HG03097 (cell line): ENCODE measurements around the gene SPP1.
"Not testable (repeated sequence)": the region's sequence is repeated elsewhere in the genome, so short reads cannot be mapped to it uniquely, and the experiment has no call there.

ENCODE experiments used
- ATAC-seq: cut with Tn5 transposase; IDR thresholded peaks from one replicate; pipeline ENCODE4 v1.9.1; 2021; ENCODE audit not compliant: unreplicated experiment, low FRiP score

SPP1 gene

DNA sequence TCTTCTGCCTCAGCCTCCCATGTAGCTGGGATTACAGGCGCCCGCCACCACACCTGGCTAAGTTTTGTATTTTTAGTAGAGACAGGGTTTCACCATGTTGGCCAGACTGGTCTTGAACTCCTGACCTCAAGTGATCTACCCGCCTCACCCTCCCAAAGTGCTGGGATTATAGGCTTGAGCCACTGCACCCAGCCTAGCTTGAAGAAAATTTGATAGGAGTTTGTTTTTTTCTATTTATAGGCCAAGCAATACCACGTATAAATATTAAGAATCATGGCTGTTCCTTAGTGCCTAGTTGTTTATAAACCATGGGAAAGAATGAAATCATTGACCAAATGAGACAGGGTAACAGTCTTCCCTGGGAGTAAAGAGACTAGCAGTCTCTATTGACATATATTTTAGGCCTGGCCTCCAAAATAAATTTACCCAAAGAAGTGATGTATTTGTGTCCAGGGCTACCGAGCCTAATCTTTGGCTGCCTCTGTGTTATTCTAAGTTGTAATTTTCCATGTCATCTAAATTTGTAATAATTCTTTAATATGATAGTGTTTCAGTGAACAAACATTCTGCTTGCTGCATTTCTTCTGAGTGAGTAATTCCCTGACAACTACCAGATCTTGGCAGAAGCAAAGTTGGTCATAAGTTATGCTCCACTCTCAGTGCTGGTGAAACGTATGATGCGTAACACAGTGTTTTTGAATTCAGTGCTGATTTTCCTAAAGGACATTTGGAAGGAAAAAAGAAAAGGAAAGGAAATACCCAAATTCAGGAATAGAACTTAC is 42.2 kb downstream of the SPP1 start:
- no peak for ATAC-seq

DNA sequence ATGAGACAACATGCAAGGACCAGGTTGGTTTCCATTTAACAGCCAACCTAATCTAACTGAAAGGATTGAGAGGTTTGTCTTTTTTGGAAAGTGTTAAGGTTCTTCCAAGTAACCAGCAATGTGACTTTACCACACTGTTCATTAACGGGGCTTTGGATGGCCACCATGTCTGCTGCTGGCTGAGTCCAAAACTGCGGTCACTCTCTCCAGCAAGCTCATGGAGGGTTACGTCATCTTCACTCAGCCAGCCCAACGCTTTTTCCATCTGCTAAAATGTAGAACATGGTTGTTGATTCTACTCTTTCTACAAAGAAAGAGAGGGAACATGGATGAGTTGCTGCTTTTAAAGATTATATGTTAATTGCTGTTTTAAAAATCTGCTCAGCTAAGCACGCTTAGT is 43.0 kb downstream of the SPP1 start:
- ATAC-seq = no peak

GRCh38 chr4:88021824-88022223 is 46.3 kb downstream of the SPP1 start:
- ATAC-seq = no peak

- ATAC-seq = no peak
Observed at GRCh38 chr4:88022289-88022688, 46.8 kb downstream of the SPP1 start.

DNA sequence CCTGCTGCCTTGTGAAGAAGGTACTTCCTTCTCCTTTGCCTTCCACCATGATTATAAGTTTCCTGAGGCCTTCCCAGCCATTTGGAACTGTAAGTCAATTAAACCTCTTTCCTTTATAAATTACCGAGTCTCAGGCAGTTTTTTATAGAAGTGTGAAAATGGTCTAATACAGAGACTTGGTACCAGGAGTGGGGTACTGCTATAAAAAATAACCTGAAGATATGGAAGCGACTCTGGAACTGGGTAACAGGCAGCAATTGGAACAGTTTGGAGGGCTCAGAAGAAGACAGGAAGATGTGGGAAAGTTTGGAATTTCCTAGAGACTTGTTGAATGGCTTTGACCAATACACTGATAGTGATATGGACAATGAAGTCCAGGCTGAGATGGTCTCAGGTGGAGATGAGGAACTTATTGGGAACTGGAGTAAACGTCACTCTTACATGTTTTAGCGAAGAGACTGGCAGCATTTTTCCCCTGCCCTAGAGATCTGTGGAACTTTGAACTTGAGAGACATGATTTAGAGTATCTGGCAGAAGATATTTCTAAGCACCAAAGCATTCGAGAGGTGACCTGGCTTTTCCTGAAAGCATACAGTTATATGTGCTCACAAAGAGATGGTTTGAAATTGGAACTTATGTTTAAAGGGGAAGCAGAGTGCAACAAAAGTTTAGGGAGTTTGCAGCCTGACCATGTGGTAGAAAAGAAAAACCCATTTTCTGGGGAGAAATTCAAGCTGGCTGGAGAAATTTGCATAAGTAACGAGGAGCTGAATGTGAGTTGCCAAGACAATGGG is 50.6 kb downstream of the SPP1 start:
- not testable (repeated sequence) for ATAC-seq

DNA sequence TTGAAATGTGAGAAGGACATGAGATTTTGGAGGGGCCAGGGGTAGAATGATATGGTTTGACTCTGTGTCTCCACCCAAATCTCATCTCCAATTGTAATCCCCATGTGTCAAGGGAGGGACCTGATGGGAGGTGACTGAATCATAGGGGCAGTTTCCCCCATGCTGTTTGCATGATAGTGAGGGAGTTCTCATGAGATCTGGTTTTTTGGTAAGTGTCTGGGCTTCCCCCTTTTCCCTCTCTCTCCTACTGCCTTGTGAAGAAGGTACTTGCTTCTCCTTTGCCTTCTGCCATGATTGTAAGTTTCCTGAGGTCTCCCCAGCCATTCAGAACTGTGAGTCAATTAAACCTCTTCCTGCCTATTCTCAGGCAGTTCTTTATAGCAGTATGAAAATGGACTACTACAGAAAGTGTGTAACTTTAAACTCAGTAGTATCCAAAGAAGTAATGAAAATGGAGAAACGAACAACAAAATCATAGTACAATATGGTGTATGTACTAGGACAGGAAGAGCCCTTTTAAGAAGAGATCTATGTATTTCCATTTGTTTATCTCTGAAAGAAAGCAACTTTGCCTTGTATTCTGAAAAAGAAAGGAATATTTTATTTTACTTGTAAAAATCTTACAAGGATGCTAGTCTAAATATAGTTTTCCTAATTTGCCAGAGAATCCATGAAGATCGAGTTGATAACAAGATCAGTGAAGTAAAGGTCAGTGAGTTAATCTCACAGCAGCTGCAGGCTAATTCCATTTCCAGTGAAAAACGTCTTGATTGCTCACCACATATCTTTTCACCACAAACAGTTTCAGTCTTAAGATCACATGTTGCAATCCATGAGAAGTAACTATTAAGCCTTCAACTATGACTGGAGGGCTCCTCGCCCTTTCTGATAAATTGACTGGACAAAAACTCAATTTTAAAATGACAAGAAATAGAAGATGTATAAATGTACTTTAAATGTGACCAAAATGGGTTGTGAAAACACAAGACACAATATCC is 52.4 kb downstream of the SPP1 start:
- no peak for ATAC-seq

DNA sequence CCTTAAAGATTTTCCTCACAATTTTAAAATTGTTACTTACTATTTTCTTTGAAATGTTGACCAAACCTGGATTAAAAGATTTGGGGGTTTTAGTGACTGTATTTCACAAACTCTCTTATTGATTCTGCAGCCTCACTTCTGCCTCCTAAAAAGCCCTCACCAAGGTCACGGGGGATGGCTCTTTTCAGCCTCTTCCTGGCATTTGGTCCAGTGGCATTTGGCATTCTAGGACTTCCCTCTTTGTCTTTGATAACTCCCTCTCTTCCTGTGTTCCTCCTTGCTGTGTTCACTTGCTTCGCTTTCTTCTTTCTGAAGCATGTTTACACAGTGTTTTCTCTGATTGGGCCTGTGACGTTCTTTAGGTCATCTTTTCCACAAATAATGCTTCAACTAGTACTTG is 53.4 kb downstream of the SPP1 start:
- no peak for ATAC-seq

- ATAC-seq = no peak
Observed at GRCh38 chr4:88029556-88029955, 54.0 kb downstream of the SPP1 start.

- ATAC-seq = no peak
Observed at GRCh38 chr4:88030565-88031310, 55.2 kb downstream of the SPP1 start.
